GM12801 (cell line): ENCODE data around the gene ZSCAN21.

Experiments
- TF ChIP-seq, protein P1 (sequence below): IDR thresholded peaks from one replicate; pipeline ENCODE4 v1.5.1; 2011; ENCODE audit warnings: control low read depth; ENCODE audit not compliant: insufficient read length; ENCODE audit errors: extremely low read depth

ZSCAN21 gene

DNA sequence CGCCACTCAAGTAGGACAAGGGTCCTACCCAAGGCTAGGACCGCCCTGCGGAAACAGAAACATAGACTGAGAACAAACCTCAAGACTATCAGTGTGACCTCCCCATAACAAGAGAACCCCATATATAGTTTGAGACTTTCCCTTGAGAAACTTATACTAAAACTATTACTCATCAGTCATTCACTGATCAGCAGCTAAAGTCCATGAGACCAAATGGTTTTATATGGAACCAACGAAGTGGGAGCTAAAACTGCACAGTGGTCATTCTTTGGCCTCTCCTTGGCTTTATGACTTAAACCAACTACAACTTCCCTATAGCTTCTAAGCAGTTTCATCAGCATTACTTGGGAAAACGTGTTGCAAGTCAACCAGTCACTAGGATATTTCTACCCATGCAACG, 13.7 kb upstream of the ZSCAN21 start:
- TF ChIP-seq, protein P1, sequence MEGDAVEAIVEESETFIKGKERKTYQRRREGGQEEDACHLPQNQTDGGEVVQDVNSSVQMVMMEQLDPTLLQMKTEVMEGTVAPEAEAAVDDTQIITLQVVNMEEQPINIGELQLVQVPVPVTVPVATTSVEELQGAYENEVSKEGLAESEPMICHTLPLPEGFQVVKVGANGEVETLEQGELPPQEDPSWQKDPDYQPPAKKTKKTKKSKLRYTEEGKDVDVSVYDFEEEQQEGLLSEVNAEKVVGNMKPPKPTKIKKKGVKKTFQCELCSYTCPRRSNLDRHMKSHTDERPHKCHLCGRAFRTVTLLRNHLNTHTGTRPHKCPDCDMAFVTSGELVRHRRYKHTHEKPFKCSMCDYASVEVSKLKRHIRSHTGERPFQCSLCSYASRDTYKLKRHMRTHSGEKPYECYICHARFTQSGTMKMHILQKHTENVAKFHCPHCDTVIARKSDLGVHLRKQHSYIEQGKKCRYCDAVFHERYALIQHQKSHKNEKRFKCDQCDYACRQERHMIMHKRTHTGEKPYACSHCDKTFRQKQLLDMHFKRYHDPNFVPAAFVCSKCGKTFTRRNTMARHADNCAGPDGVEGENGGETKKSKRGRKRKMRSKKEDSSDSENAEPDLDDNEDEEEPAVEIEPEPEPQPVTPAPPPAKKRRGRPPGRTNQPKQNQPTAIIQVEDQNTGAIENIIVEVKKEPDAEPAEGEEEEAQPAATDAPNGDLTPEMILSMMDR = no peak

DNA sequence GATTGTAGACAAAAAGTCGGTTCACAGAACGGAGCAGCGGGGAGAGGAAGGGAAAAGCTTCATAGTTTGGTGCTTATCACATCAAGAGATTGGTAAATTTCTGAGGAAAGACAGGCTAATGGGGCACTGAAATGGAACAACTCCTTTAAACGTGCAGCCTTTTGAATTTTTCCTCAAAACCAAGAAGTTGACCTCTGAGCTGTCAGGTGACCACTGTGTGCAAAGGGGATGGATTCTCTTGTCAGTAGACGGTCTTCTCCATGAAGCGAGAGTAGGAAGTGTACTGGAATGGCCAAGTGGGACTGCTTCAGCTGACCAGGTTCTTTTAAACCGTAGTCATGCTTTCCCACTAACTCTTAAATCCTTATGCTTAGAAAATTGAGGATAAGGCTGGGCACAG, 11.2 kb upstream of the ZSCAN21 start:
- TF ChIP-seq, protein P1 = no peak

DNA sequence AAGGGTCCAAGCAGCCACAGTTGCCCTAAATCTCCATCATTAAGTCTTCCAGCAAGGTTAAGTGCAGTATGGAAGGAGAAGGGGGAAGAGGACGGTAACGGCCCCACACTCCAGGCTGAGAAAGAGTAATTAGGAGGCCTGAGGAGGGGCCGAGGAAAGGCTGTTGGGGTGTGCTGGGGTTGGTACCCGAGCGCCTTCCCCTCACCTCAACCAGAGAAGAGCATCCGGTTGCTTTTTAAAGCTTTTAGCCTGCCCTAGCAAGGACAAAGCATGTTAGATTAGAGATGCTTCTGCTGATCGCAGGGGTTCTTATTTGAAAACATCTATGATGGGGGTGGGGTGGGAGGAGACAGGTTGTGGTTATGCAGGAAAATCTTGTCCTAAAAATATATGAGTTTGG, 9.0 kb upstream of the ZSCAN21 start:
- TF ChIP-seq, protein P1 = no peak

DNA sequence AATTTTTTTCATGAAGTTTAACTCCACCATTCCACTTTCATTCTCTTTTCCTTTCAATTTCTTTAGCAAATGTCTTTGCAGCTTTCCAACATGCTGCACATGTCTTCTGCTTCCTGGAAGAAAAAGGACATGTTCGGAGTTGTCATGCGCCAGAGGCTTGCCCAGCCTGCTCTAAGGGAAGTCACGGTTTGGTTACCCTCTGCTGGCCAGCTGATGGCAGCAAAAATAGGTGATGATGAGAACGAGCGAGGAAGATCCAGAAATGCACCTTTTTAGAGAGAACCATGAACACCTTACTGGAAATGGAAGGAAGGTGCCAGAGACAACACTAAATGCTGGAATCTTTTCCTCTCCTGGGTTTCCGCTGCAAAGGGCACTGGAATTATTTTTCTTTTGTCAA, 4.9 kb upstream of the ZSCAN21 start:
- TF ChIP-seq, protein P1 = no peak

DNA sequence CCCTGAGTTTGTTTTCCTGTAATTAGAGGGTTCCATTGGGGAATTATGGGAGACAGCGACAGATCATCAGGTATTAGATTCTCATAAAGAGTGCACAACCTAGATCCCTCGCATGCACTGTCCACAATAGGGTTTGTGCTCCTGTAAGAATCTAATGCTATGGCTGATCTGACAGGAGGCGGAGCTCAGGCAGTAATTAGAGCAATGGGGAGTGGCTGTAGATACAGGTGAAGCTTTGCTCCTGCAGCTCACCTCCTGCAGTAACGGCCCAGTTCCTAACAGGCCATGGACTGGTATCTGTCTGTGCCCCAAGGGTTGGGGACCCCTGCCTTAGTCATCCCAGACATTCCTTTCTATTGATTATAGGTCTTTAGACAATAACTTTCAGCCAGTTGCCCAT, 894 bp upstream of the ZSCAN21 start:
- TF ChIP-seq, protein P1 = no peak

DNA sequence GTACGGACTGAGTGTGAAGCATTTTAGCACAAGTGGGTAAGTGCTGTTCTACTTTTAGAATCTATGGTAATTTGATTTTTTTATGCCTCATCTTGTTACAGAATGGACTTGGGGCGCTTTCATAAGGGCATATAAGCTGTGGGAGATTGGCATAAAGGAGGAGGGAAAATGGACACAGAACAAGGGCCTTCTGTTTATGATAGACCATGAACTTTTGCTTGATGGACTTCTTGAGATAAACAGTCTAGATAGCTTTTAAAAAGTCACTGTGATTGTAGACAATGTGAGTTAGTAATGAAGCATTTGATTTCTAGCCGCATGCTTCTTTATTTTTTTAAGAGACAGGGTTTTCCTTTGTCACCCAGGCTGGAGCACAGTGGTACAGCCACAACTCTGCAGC, 2.0 kb downstream of the ZSCAN21 start:
- TF ChIP-seq, protein P1 = no peak

DNA sequence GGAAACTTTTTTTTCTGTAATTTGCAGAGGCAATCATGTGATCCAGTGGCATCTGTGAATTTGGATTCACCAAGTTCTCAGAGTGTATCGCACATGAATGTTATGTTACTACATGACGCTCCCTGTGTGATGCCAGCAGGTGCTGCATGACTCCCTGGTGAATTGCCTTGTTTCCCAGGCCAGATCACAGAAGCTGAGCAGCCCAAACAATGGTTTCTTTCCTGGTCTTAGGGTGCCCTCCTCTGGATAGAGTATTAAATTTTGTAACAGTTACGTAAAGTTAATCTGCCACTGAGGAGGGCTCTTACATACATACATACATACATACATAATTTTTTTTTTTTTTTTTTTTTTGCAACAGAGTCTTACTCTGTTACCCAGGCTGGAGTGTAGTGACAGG, 3.6 kb downstream of the ZSCAN21 start:
- TF ChIP-seq, protein P1 = no peak

DNA sequence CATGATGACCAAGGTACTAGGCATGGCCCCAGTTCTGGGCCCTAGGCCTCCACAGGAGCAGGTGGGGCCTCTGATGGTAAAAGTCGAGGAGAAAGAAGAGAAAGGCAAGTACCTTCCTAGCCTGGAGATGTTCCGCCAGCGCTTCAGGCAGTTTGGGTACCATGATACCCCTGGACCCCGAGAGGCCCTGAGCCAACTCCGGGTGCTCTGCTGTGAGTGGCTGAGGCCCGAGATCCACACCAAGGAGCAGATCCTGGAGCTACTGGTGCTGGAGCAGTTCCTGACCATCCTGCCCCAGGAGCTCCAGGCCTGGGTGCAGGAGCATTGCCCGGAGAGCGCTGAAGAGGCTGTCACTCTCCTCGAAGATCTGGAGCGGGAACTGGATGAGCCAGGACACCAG, 7.4 kb downstream of the ZSCAN21 start:
- TF ChIP-seq, protein P1 = no peak
